Activated CD8-positive, alpha-beta T cell treated with anti-CD3 and anti-CD28 coated beads for 36 hours (primary cell): ENCODE data around the gene ILK. TPM values are rescaled to one million over a fixed set of nuclear protein-coding genes. Genes with fewer than 3 reads are reported as not detected.

Experiments
- ATAC-seq: fragments of 200-7000 bp; cut with Tn5 transposase; one replicate; pipeline ENCODE4 v1.10.0; 2021; ENCODE audit warnings: mild to moderate bottlenecking, moderate library complexity
- CTCF ChIA-PET: fragments of 350-600 bp; sonication (Branson Sonifier 250); formaldehyde crosslinking; loops from one replicate; lab custom pipeline; 2021; ENCODE audit warnings: antibody characterized with exemption; lab: Charles Lee
- POLR2A ChIA-PET: fragments of 350-600 bp; sonication (Branson Sonifier 250); formaldehyde crosslinking; loops from one replicate; lab custom pipeline; 2021; ENCODE audit warnings: antibody characterized with exemption; lab: Charles Lee
- DNase-seq: peaks from one replicate; pipeline ENCODE4 v3.0.0-alpha.2; 2020
- H3K27ac Mint-ChIP-seq: one replicate; pipeline ENCODE4 v1.8.0; 2021; ENCODE audit warnings: mild to moderate bottlenecking, mixed read lengths
- H3K27me3 Mint-ChIP-seq: one replicate; pipeline ENCODE4 v1.8.0; 2021; ENCODE audit warnings: mixed read lengths
- H3K36me3 Mint-ChIP-seq: one replicate; pipeline ENCODE4 v1.8.0; 2021; ENCODE audit warnings: low read depth, mixed read lengths
- H3K4me1 Mint-ChIP-seq: one replicate; pipeline ENCODE4 v1.8.0; 2021; ENCODE audit warnings: low read depth, mixed read lengths
- H3K4me3 Mint-ChIP-seq: one replicate; pipeline ENCODE4 v1.8.0; 2021; ENCODE audit warnings: mild to moderate bottlenecking, moderate library complexity, mixed read lengths
- H3K9me3 Mint-ChIP-seq: one replicate; pipeline ENCODE4 v1.8.0; 2021; ENCODE audit warnings: mixed read lengths
- intact Hi-C: fragments of 100-400 bp; cut with micrococcal nuclease; formaldehyde crosslinking; loops from one replicate; pipeline ENCODE4 v1.10.0; 2022
- total RNA-seq, 2 experiments: library from RNA; stranded (reverse); gene quantifications; one replicate each; pipeline ENCODE4 v1.2.3, GENCODE V29; 2021
- TF ChIP-seq, protein P1 (sequence below): fragments of 200-600 bp; IDR thresholded peaks from one replicate; pipeline ENCODE4 v1.8.0; 2022; ENCODE audit warnings: antibody characterized with exemption, mild to moderate bottlenecking

ILK gene
- total RNA-seq, 2 experiments from 2014 or later, result 70.6 to 71.7 TPM

DNA sequence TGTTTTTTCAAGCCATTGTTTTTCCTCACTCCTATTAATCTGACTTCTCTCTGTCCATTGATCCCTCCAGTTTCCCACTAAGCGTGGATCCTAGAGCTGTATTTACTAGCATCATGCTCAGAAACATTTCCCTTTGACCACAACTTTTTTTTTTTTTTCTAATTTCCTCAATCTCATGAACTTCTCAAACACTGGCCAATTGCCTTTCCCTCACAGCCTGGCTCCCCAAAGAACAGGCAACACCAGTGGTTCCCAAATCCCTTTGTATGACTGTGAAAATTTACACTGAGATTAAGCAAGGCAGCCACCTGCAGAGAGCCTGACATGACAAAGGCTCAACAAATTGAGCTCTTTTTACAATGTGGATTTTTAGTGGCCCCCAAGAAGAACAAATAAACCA lies 17.1 kb downstream of the ILK start:
- ChIA-PET CTCF (interaction anchor here (1.1 to 1.4 kb wide), 2 partner anchors 31 to 117 kb away, joined by 4 to 5 read pairs; no protein-coding TSS in a partner anchor), POLR2A (interaction anchor here (0.5 to 2.0 kb wide), 6 partner anchors 8 to 73 kb away, joined by 3 to 6 read pairs (median 3); partner anchors contain the start of gene TAF10)
- no peak overlapping the region for H3K27ac Mint-ChIP-seq
- ATAC-seq, result no peak
- peaks cover 5% of the 10 kb centered on the region for H3K36me3 Mint-ChIP-seq
- H3K27me3 Mint-ChIP-seq, result no peaks in the 10 kb centered on the region
- TF ChIP-seq, protein P1, sequence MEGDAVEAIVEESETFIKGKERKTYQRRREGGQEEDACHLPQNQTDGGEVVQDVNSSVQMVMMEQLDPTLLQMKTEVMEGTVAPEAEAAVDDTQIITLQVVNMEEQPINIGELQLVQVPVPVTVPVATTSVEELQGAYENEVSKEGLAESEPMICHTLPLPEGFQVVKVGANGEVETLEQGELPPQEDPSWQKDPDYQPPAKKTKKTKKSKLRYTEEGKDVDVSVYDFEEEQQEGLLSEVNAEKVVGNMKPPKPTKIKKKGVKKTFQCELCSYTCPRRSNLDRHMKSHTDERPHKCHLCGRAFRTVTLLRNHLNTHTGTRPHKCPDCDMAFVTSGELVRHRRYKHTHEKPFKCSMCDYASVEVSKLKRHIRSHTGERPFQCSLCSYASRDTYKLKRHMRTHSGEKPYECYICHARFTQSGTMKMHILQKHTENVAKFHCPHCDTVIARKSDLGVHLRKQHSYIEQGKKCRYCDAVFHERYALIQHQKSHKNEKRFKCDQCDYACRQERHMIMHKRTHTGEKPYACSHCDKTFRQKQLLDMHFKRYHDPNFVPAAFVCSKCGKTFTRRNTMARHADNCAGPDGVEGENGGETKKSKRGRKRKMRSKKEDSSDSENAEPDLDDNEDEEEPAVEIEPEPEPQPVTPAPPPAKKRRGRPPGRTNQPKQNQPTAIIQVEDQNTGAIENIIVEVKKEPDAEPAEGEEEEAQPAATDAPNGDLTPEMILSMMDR, result no peak
- peaks cover 3% of the 10 kb centered on the region for H3K4me1 Mint-ChIP-seq
- no peak overlapping the region for H3K4me3 Mint-ChIP-seq
- no peak for DNase-seq
- intact Hi-C loops, result no loop called here
- no peaks in the 10 kb centered on the region for H3K9me3 Mint-ChIP-seq

DNA sequence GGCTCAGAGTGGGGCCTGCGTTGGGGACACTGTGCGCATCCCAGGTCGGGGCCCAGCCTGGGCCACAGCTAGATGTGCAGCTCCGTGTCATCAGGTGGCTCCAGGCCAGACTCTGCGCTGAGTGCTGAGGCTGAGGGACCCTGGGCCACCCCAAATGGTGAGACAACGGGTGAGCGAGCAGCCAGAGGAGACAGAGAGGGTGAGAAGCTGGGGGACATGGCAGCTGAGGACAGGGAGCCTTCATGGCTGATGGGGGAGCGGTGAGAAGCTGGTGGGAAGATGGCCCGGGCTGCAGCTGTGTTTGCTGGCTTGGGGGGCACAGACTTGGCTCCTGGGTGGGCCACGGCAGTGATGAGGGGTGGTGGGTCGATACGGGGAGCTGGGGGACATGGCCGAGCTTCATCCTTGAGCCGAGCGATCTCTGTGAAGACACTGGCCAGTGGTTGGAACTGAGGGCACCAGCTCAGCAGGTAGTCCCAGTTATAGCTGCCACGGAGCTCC lies 18.2 kb downstream of the ILK start:
- no peaks in the 10 kb centered on the region for H3K36me3 Mint-ChIP-seq
- H3K4me3 Mint-ChIP-seq, result no peak overlapping the region
- no peaks in the 10 kb centered on the region for H3K9me3 Mint-ChIP-seq
- TF ChIP-seq, protein P1, result no peak
- peaks cover 3% of the 10 kb centered on the region for H3K4me1 Mint-ChIP-seq
- no peaks in the 10 kb centered on the region for H3K27me3 Mint-ChIP-seq
- no peak for ATAC-seq
- no peak for DNase-seq
- intact Hi-C loops, result no loop called here
- CTCF ChIA-PET, result interaction anchor here (0.8 to 1.4 kb wide), 8 partner anchors 9 to 243 kb away, joined by 3 to 5 read pairs (median 4); partner anchors contain the start of genes MRPL17 and TAF10
- POLR2A ChIA-PET, result interaction anchor here (0.7 to 2.0 kb wide), 5 partner anchors 9 to 53 kb away, joined by 3 to 6 read pairs (median 3); partner anchors contain the start of gene TAF10
- H3K27ac Mint-ChIP-seq, result no peak overlapping the region

- Mint-ChIP-seq H3K27ac (no peak overlapping the region), H3K4me1 (peaks cover 6% of the 10 kb centered on the region), H3K9me3 (no peaks in the 10 kb centered on the region), H3K27me3 (no peaks in the 10 kb centered on the region), H3K4me3 (no peak overlapping the region), H3K36me3 (no peaks in the 10 kb centered on the region)
- DNase-seq, result no peak
- CTCF ChIA-PET, result interaction anchor here (0.9 to 1.4 kb wide), 6 partner anchors 9 to 243 kb away, joined by 3 to 5 read pairs (median 4); partner anchors contain the start of gene TAF10
- POLR2A ChIA-PET, result interaction anchor here (0.7 to 2.0 kb wide), 3 partner anchors 9 to 28 kb away, joined by 3 to 6 read pairs (median 4); partner anchors contain the start of gene TAF10
- ATAC-seq, result no peak
- intact Hi-C loops, result no loop called here
- TF ChIP-seq, protein P1, result no peak
These were observed 18.9 kb downstream of the ILK start for GRCh38 chr11:6622261-6623171.

DNA sequence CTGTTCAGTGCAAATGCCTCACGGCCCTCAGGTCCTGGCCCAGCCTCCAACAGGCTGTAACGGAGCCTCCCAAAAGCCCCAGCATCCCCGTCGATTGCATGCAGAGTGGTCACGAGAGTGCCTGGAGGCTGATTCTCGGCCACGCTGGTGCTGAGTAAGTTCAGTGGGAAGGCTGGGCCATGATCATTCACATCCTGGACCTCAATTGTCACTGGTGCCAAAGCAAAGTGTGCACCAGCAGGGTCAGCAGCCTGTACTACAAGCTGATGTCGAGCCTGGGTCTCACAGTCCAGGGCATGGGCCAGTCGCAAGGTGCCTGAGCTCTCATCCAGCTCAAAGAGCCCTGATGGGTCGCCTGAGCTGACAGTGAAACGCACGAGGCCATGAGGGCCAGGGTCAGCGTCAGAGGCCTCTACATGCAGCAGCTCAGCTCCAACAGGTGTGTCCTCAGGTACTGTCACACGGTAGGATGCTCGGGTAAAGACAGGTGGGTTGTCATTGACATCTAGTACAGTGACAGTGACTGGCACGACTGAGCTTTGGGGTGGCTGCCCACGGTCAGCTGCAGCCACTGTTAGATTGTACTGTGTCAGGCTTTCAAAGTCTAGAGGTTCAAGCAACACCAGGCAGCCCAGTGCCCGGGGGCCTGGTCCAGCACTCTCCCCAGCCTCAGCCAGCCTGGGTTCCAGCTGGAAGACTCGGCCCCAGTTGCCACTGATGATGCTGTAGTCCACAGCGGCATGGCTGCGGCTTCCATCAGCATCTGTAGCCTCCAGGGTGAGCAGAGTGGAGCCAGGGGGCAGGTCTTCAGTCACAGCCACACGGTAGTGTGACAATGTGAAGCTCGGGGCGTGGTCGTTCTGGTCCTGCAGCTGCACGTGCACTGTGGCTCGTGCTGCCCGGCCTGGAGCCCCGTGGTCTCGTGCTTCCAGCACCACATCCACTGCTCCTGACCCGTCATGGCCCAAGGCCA lies 20.1 kb downstream of the ILK start:
- DNase-seq, result no peak
- H3K4me1 Mint-ChIP-seq, result peaks cover 14% of the 10 kb centered on the region

More for the DNA sequence above, 20.1 kb downstream of the ILK start:
- intact Hi-C loops, result no loop called here
- H3K9me3 Mint-ChIP-seq, result no peaks in the 10 kb centered on the region
- no peak overlapping the region for H3K4me3 Mint-ChIP-seq
- no peaks in the 10 kb centered on the region for H3K27me3 Mint-ChIP-seq
- no peak for ATAC-seq
- H3K27ac Mint-ChIP-seq, result no peak overlapping the region
- TF ChIP-seq, protein P1, result no peak
- ChIA-PET CTCF (interaction anchor here (1.4 kb wide), 1 partner anchor 11 kb away, joined by 4 read pairs; no protein-coding TSS in a partner anchor), POLR2A (no interaction called here)
- no peaks in the 10 kb centered on the region for H3K36me3 Mint-ChIP-seq
